HG03097 (cell line): Measurements from ENCODE around the gene HPCA.

Experiments used
- ATAC-seq: cut with Tn5 transposase; IDR thresholded peaks from one replicate; pipeline ENCODE4 v1.9.1; 2021; ENCODE audit not compliant: unreplicated experiment, low FRiP score

The HPCA gene

DNA sequence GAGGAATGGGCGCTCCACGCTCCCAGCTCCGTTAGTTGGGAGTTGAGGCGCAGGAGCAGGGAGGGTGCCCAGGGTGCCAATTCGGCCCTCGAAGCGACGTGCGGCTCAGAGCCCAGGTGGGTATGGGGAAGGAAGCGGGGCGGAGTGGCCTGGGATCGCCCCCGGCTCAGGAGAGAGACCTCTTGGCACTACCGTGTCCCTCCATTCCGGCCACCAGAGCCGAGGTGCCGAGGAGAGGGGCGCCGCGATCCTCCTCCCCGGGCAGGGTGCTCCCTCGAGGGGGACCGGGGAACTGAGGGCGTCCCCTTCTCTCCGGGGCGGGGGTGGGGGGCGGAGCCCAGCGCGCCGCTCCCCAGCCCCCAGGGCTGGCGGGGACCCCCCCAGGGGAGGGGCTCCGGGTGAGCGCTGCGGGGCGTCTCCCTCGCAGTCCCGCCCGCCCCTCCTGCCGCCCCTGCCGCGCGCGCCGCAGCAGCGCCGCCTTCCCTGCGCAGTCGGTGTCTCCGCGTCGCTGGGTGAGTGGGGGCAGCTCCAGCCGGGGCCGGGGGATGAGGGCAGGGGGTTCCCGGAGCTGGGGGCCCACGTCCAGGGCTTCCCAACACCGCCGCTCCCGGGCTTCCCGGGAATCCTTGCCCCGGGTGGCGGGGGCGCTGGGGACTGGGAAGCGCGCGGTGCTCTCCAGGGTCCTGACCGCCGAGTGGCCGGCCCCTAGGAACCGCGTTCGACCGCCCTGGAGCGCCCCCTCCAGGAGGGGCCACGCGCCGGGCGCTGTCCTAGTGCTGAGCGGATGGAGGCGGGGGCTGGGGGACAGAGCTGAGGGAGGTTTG is at the start of gene HPCA:
TSS of gene HPCA (plus strand) at position 488 of the 824 bp plus-strand sequence. CDS start 2,408 bp downstream, outside the sequence.
- ATAC-seq, result no peak

- ATAC-seq, result no peak
Observed at GRCh38 chr1:32848354-32849063, 37.8 kb upstream of the HPCA start.

DNA sequence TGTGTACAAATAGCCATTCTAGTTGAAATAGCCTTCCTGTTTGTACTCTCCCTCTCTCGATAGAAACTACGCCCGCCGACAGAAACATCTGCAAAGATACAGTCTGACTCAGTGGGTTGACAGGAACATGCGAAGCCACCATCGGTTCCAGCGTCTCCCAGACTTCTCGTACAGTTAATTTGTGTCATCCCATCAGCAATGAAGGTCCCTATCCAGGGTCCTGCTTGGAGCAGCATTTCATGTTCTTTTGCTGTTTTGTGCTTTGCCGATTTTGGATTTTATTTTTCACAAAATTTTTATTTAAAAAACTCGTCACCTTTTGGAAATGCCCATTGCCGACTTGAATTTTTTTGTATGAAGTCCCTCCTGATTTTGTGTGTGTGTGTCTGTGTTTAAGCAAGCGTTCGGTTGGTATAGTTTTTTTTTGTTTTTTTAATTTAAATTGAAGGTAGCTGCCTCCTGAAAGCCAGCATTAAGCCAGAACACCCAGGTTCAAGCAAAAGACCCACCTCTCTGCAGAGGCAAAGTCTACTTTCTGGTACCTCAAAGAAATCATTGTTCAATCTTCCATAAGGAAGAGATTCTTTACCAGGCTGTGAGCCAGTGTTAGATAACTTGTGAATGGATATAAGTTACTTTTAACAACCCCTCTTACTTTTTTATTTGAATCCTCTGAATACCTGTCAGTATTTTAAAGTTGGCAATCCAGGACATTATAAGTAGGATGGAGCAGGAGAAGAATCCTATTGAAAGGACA is 30.3 kb upstream of the HPCA start:
- no peak for ATAC-seq

DNA sequence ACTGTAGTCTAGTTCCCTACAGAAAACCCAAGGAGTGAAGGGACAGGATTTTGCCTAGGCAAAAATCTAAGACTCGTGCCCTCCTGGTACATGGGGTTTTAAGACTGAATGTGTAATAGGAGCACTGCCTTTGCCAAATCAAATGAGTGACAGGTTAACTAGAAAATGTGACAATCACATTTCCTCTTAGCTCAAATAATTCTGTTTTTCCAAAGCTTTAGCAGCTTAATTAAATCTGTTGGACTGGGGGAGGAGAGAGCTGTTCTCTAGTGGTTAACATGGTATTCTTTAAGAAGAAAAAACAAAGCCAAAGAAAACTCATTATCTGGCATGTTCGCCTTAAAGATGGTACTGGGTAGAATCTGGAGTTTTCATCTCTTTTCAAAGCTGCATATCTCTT is 28.2 kb upstream of the HPCA start:
- ATAC-seq, result no peak

GRCh38 chr1:32858791-32859190 is 27.5 kb upstream of the HPCA start:
- no peak for ATAC-seq

DNA sequence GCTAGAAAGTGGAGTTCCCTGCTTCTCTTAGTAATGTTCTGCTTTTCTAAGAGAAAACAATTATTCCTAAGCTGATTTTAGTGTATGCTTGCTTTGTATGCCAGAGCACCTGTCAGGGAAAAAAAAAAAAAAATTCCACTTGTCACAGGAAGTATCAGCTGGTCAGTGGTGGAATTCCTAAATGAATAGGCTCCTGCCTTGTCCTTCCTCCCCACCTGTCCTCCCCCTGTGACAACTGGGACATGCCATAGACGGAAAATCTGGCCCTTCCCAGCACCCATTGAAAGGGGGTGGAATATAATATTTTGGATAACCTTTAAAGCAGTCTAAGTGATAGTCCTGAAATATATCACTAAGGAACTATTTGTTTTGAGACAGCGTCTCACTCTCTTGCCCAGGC is 26.4 kb upstream of the HPCA start:
- ATAC-seq, result no peak

DNA sequence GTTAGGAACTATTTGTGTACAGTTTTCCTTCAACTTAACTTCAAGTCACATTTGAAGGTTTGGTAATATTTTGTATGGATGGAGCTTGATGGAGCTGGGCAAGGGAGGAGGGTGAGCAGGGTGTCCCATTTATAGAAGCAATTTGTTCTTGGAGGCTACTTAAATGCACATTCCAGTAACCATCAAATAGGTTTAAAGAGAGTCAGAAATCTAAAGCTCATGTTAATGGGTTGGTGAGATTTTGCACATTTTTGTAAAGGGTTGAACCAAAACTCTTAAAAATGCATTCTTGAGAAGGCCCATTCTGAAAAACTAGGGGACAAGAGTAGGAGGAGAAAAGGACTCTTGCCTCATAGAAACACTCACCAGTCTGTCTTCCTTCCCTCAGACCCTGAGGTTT is 25.7 kb upstream of the HPCA start:
- ATAC-seq, result no peak

- ATAC-seq, result no peak
Observed at GRCh38 chr1:32861904-32862695, 24.2 kb upstream of the HPCA start.

DNA sequence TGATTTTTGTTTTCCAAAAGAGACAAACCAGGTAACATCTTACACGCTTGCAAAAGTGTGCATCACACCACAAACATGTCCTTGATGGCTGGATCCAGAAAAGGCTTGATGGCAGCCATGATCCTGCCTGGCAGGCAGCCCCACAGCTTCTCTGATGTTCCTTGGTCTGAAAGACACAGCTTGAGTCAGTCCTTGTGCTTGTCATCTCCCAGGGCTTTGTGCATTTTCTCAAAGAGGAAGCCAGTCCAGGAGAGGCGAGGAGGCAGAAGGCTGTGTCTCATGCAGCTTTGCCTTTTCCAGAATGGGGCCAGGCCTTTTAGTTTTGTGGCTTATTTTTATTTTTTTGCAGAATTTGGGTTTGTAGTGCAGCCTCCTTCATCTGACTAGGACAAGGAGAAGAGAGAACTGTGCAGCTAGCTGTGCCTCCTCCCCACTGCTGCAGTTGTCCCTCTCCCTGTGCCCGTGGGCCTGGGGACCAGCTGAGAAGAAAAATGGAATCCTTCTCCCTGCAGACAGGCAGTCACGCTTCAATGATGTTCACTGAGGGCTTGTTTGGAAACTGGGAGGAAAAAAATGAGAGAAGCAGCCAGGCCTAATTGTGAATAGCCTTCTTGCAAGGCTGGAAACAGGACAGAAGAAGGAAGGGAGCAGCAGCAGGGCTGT is 22.9 kb upstream of the HPCA start:
- no peak for ATAC-seq

DNA sequence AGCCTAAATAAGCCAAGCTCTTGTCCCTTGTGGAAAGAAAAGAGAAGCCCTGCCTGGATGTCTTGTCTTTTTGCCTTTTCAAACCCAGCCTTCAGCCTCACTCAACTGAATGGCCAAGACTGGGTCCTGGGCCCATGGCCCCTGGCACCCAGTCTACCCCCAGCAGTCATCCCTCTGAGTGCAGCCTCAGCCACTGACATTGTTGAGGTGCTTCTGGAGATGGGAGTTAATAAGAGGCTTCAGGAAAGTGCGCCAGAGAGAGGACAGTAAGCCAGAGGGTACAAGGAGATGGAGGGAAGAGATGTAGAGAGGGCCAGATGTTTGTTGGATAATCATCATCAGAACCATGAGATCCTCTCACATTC is 22.4 kb upstream of the HPCA start:
- ATAC-seq, result no peak

DNA sequence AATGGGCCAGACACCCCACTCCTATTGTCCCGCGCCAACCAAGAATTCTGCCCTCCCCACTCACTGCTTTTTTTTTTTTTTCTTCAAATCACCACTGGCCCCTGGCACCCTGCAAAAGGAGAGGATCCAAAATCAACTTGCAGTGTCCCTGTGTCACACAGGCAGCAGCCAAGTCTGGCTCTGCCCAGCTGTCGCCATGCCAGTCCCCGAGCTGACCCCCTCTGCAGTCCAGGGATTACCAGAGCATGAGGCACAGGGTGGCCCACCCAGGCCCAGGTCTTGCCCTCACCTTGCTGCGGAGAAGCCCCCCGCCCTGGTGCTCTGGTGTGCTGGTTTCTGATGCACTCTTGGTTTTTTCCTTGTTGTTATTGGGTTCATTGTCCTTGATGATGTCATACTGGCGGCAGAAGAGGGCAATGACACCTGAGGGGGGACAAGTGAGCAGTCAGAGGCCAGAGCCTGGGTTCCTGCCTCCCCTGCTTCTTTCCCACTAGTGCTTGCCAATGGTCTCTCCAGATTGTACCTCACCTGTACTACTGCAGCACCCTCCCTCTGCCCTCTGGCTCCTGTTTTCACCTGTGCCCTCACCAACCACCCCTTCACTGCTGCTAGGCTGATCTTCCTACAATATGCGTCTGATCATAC is 21.8 kb upstream of the HPCA start:
- ATAC-seq, result no peak

- no peak for ATAC-seq
Observed at GRCh38 chr1:32865639-32866405, 20.5 kb upstream of the HPCA start.

DNA sequence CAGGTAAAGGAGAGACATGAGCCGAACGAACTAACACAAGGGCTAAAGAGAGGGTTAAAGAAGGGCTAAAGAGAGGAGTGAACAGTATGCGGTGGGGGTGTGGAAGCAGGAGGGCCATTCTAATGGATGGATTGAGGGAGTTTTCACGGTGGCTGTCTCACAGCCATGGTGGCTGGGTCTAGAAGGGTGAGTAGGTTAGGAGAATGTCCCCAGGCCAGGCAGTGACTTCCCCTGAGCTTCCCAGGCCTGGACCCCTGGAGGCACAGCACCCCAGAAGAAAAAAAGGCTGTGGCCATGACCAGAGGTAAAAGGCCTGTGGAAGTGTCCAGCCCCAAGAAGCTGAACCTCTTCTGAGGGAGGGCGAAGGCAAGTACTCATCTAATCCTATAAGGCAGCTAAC is 19.1 kb upstream of the HPCA start:
- no peak for ATAC-seq

GRCh38 chr1:32867671-32868070 is 18.6 kb upstream of the HPCA start:
- ATAC-seq, result no peak

GRCh38 chr1:32868085-32868484 is 18.2 kb upstream of the HPCA start:
- no peak for ATAC-seq

GRCh38 chr1:32868806-32869455 is 17.4 kb upstream of the HPCA start:
- ATAC-seq, result no peak

- no peak for ATAC-seq
Observed at GRCh38 chr1:32869923-32870614, 16.2 kb upstream of the HPCA start.
